Adrenal gland (tissue), 12 donors: ENCODE measurements around the gene RMI2. TPM values are rescaled to one million over a fixed set of nuclear protein-coding genes. Genes with fewer than 3 reads are reported as not detected.

Experiments
- DNase-seq, 7 donors: peaks; one replicate each; pipeline ENCODE4 v3.0.0-alpha.2; 2019 to 2020
- H3K27ac ChIP-seq, 5 donors: fragments of 200-600 bp; sonication (generic) in 4 of 5; 1 replicate in 3 of 5; 2 replicates in 2 of 5; pipeline versions ENCODE4 v1.5.1 to v1.8.0; 2016 to 2020; ENCODE audit warnings: mild to moderate bottlenecking in 1 of 5
- H3K27me3 ChIP-seq: fragments of 200-600 bp; 2 replicates; pipeline ENCODE4 v1.8.0; 2021
- H3K36me3 ChIP-seq, 2 donors: fragments of 200-600 bp; replicated peaks in 1 of 2; 1 replicate in 1 of 2; 2 replicates in 1 of 2; pipeline versions ENCODE4 v1.5.1 to v1.8.0; 2018 to 2022
- H3K4me1 ChIP-seq, 2 donors: fragments of 200-600 bp; replicated peaks in 1 of 2; 1 replicate in 1 of 2; 2 replicates in 1 of 2; pipeline versions ENCODE4 v1.5.1 to v1.8.0; 2018 to 2021
- H3K4me3 ChIP-seq, 4 donors: fragments of 200-600 bp; sonication (generic) in 3 of 4; one replicate each; pipeline ENCODE4 v1.5.1; 2016 to 2018
- H3K9me3 ChIP-seq, 3 donors: fragments of 200-600 bp; sonication (generic) in 1 of 3; replicated peaks in 1 of 3; 1 replicate in 2 of 3; 2 replicates in 1 of 3; pipeline versions ENCODE4 v1.5.1 to v1.8.0; 2016 to 2021
- CTCF ChIP-seq, 6 experiments: fragments of 450-650 bp in 4 of 6; fragments of 200-600 bp in 2 of 6; sonication (generic) in 1 of 6; IDR thresholded peaks; 1 replicate in 5 of 6; 2 replicates in 1 of 6; pipeline versions ENCODE4 v1.5.1 to v1.8.0; 2016 to 2021; ENCODE audit warnings: antibody characterized with exemption in 6 of 6, mild to moderate bottlenecking in 2 of 6, moderate library complexity in 1 of 6
- POLR2A ChIP-seq, 2 donors: fragments of 450-650 bp; IDR thresholded peaks; one replicate each; pipeline ENCODE4 v1.6.1; 2017; ENCODE audit warnings: antibody characterized with exemption in 2 of 2, mild to moderate bottlenecking in 2 of 2, moderate library complexity in 1 of 2
- WGBS, 4 donors: extraction: QIAGEN DNeasy Blood & Tissue Kit in 2 of 4; methylation state at CpG; one replicate each; pipeline versions ENCODE4 v1.1.5 to v1.1.7; 2013 to 2017; 5-methylcytosine and 5-hydroxymethylcytosine counted together
- intact Hi-C, 2 donors: fragments of 100-400 bp; cut with DNase I; formaldehyde crosslinking; loops; one replicate each; pipeline versions ENCODE4 v1.14.1 to v1.15.0; 2022 to 2023
- polyA plus RNA-seq, 3 donors: library from polyadenylated mRNA; stranded (reverse); fragments of 200-250 nt in 2 of 3; fragments of 350-450 nt in 1 of 3; fragmentation: Illumina TruSeq in 1 of 3; extraction: RNeasy Lipid Tissue Mini Kit (QIAGEN cat#74804) in 1 of 3; gene quantifications; one replicate each; pipeline ENCODE4 v1.2.3, GENCODE V29; 2013 to 2014
- total RNA-seq, 9 donors: library from RNA; depleted of rRNA in 4 of 9; stranded (reverse); fragments of >200 nt in 4 of 9; fragments of 120-200 nt in 1 of 9; fragmentation: NEBNext Ultra II Directional in 1 of 9; extraction: Animal tissue kit (Norgen Biotek cat#: 25700) in 1 of 9; gene quantifications; one replicate each; pipeline versions ENCODE4 v1.1.0 to v1.2.4, GENCODE V29; 2013 to 2023
- donor health status: healthy with polysubstance abuse.
- donor health status: Bipolar disorder and iron deficiency.
- donor health status: DM: yes; HTN: yes; CAD: no.
- donor health status: DM: no; HTN: no; CAD: no.
- donor health status: DM: no; HTN: no; CAD: no.
- donor health status: DM: yes; HTN: yes; CAD: no.

RMI2 gene
- total and polyA plus RNA-seq, 12 donors: 0.56 to 21.1 (median 1.2) TPM; not detected in 2

GRCh38 chr16:11328172-11329070 lies 16.8 kb upstream of the RMI2 start:
- Histone ChIP-seq H3K36me3 (no peaks in the 10 kb centered on the region), H3K27me3 (no peaks in the 10 kb centered on the region), H3K4me1 (peaks cover 4 to 20% of the 10 kb centered on the region in 2 donors), H3K4me3 (no peak overlapping the region), H3K27ac (peak overlapping the region in 3 of 5 donors; percentile 9 to 64 (median 54)), H3K9me3 (no peaks in the 10 kb centered on the region)
- WGBS, 4 donors: 30 to 33% (median 33%) methylated on average over 12 of the region's 12 CpGs
- intact Hi-C loops: no loop called here
- DNase-seq: peak; percentile 38 to 90 (median 73)
- no peak for TF ChIP-seq CTCF (IDR thresholded peaks at IDR 0.05)
- no peak for TF ChIP-seq POLR2A (IDR thresholded peaks at IDR 0.05)

- no peaks in the 10 kb centered on the region for H3K36me3 ChIP-seq
- intact Hi-C loops: no loop called here
- peak overlapping the region in 2 of 5 donors; percentile 51 to 54 for H3K27ac ChIP-seq
- no peaks in the 10 kb centered on the region for H3K27me3 ChIP-seq
- peaks cover 4 to 20% of the 10 kb centered on the region in 2 donors for H3K4me1 ChIP-seq
- no peaks in the 10 kb centered on the region for H3K9me3 ChIP-seq
- no peak overlapping the region for H3K4me3 ChIP-seq
- no peak for DNase-seq
- WGBS, 4 donors: 20 to 31% (median 27%) methylated on average over 6 of the region's 6 CpGs
- TF ChIP-seq CTCF (IDR thresholded peaks at IDR 0.05) (no peak), POLR2A (IDR thresholded peaks at IDR 0.05) (no peak)
Observed at GRCh38 chr16:11329071-11329491, 16.2 kb upstream of the RMI2 start.

GRCh38 chr16:11329891-11330290 lies 15.4 kb upstream of the RMI2 start:
- H3K27me3 ChIP-seq: no peaks in the 10 kb centered on the region
- H3K4me1 ChIP-seq: peaks cover 4 to 20% of the 10 kb centered on the region in 2 donors
- DNase-seq: no peak
- H3K4me3 ChIP-seq: no peak overlapping the region
- 81 to 90% (median 84%) methylated on average over 2 to 3 of the region's 3 CpGs for WGBS, 4 donors
- intact Hi-C loops: no loop called here
- no peak for TF ChIP-seq POLR2A (IDR thresholded peaks at IDR 0.05)
- no peak for TF ChIP-seq CTCF (IDR thresholded peaks at IDR 0.05)
- no peak overlapping the region for H3K27ac ChIP-seq
- H3K36me3 ChIP-seq: no peaks in the 10 kb centered on the region
- H3K9me3 ChIP-seq: no peaks in the 10 kb centered on the region

- no peak overlapping the region for H3K27ac ChIP-seq
- no peak for DNase-seq
- no peaks in the 10 kb centered on the region for H3K36me3 ChIP-seq
- H3K4me1 ChIP-seq: peaks cover 4 to 20% of the 10 kb centered on the region in 2 donors
- H3K27me3 ChIP-seq: no peaks in the 10 kb centered on the region
- intact Hi-C loops: no loop called here
- TF ChIP-seq CTCF (IDR thresholded peaks at IDR 0.05): no peak
- no peak for TF ChIP-seq POLR2A (IDR thresholded peaks at IDR 0.05)
- WGBS, 4 donors: 79 to 95% (median 84%) methylated on average over 3 to 5 of the region's 5 CpGs
- no peak overlapping the region for H3K4me3 ChIP-seq
- no peaks in the 10 kb centered on the region for H3K9me3 ChIP-seq
Observed at GRCh38 chr16:11330526-11331237, 14.6 kb upstream of the RMI2 start.
